ENCODE data around the gene MCUR1.

The MCUR1 gene

DNA sequence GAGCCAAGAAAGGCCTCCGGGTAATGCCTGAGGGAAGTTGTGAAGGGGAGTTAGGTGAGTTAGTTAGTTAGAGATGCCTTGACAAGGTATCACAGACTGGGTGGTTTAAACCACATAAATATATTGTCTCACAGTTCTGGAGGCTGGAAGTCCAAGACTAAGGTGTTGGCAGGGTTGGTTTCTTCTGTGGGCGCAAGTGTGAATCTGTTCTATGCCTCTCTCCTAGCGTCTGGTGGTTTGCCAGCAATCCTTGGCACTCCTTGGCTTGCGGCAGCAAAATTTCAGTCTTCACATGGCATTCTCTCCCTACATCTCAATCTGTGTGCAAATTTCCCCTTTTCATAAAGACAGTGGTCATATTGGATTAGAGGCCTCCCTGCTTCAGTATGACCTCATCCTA lies 73.0 kb downstream of the MCUR1 start:
- DNase-seq = no peak

Measured in nucleus accumbens (tissue), 56 donors.